ENCODE data around the gene NPAS1.
"Not testable (repeated sequence)": the region's sequence is repeated elsewhere in the genome, so short reads cannot be mapped to it uniquely, and the experiment has no call there.

Gene NPAS1

DNA sequence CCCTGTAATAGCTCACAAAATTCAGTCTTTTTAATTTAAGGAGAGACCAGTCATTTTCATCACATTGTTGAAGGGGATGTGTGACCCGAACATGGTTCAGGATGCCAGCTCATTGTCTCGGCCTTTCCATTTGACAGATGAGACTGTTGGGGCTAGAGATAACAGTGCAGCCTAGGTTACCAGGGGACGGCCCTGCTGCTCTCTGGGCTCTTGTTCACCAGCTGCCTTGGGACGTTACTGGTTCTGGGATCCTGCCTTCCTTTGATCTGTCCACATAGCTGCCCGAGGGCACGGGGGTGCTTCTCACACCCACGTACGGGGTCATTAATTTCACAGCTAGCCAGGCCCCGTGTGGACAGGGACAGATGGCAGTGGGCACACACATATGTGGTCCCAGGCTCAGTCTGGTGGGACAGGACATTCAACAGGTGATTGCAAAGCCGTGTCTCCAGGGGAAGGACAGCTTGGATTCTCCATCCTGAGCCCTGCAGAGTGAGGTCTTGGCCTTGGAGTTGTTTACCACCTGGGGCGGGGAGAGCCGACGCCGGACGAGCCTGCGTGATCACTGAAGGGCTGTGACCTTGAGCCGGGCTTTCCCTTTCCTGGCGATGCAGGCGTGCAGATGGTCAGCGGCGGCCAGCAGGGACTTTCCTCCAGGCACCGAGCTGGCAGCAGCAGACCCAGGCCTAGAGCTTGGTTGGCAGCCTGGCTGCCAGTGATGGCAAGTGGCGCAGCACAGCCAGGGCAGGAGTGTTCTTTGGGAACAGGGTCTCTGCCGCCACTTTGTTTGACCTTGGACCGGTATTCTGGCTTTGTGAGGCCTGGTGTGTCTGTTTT lies 26.7 kb upstream of the NPAS1 start:
- DNase-seq: no peak

DNA sequence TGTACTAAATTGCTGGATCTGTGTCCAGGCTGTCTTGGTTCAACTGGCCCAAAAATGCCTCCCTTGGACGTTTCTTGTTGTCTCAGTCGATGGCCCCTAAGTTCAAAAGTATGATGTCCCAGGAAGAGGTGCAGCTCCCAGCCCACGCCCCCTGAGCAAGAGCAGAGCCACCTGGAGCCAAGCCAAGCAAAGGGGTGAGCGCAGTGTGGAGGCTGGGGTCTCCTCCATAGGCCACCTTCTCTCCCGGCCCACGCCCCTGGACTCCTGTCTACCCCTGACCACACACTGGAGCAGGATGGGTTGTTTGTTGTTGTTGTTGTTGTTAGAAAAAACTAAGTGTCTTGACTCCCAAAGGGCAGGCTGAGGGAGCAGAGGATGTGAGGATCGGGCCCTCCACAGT lies 26.0 kb upstream of the NPAS1 start:
- no peak for DNase-seq

DNA sequence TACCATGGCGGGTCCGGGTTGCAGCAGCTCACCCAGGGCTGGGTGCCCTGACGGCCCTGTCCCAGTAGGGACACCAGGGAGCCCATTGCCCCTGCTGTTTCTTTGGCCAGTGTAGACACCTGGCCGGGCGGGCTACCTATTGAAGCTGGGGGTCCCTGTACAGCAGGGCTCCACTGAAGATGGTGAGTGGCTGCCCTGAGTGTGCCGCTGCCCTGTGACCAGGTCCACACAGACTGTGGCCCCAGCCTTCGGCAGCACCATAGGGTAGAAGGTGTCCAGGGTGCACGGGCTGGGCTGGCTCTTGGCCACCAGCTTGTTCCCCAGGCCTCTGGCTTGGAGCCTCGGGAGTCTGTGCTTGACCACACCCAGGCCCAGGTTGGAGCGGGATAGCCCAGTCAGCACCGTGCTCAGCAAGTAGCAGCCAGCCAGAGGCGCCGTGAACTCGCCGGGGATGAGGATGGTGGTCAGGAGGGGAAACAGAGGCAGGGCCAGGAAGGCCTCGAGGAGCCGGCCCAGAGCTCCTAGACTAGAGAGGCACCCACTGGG lies 25.4 kb upstream of the NPAS1 start:
- DNase-seq: no peak

DNA sequence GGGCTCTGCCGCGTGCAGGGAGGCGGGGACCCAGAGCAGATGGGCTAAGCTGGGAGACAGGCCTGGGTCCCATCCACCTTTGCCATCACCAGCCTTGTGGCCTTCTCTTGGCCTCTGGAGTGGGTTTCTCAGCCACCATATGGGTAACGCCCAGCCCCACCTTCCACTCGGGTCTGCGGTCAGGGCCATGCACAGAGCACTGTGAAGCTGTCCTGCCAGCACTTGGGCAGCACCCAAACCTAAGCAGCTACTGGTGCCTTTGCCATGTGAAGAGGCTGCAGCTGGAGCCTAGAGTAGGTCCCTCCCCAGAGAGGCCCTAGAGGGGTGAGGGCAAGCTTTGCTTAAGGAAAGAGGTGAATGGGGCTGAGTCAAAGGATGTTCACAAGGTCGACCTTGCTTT lies 24.1 kb upstream of the NPAS1 start:
- no peak for DNase-seq

DNA sequence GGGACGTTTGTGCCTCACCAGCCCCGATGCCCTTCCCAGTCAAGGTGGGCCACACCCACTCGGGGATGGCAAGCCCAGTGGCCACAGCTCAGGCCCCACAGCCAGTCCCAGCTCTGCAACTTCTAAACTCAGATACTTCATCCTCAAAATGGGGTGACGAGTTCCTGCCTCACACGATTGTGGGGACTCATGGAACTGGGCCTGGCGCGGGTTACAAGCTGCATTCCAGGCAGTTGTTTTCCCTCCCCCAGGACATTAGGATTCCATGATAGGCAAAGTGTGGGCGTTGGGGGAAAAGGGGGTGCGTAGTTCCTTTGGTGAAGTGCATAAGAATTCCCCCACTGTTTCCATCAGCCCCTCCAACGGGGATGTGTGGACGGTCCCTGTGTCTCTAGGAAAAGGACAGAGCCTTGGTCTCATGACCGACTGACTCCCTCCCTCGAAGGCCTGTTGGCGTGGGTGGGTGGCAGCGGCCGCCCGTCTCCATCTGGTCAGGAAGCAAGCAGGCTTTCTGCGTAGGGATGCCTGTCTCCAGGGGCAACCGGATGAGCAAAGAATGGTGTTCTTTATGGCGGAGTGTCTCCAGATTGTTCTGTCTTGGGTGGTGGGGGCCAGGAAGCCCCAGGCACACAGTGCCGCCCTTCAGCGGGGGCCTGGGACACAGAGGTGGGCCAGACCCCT lies 21.1 kb upstream of the NPAS1 start:
- no peak for DNase-seq

DNA sequence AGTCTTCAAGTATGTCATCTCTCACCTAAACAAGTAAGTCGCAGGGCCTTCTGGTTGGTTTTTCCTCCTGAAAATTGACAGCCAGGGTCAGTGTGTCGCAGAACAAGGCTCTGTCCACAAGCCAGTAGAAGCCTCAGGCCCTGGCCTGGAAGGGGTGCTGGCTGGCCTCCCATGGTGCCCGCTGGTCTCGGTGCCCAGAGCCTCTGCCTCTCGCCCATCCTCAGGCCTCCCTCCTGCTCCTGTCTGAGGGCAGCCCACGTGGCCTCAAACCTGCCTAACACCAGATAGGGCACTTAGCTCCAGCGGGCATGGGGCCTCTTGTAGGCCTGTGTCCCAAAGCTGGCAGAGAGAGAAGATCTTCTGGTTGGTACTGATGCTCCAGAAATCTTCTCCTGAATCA lies 20.3 kb upstream of the NPAS1 start:
- DNase-seq: no peak

DNA sequence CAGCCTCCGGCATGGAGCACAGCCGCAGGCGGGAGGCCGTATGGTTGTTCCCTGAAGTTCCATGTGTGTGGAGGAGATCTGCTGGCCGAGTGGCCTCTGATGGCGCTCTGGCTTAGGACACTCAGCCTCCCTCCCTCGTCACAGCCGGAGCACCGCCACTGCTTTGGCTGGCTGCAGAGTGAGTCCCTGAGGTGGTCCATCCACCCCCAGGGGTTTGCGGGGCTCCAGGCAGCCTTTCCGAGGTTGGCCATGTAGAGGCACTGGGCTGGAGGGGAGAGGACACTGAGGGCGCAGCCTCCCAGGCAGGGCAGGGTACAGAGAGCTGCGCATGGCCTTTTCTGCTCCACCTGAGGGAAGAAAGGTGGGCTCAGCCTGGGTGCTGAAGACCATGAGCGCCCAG lies 19.8 kb upstream of the NPAS1 start:
- DNase-seq: no peak

DNA sequence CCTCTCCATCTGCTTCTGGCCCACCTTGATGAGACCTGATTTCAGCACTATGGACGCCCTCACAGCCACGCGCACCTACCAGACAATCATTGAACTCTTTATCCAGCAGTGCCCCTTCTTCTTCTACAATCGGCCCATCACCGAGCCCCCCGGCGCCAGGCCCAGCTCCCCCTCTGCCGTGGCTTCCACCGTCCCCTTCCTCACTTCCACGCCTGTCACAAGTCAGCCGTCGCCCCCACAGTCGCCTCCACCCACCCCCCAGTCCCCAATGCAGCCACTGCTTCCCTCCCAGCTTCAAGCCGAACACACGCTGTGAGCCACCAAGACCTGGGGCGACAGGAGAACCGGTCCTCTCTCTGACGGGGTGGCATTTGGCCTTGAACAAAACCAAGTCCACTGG lies 19.3 kb upstream of the NPAS1 start:
- DNase-seq: no peak

DNA sequence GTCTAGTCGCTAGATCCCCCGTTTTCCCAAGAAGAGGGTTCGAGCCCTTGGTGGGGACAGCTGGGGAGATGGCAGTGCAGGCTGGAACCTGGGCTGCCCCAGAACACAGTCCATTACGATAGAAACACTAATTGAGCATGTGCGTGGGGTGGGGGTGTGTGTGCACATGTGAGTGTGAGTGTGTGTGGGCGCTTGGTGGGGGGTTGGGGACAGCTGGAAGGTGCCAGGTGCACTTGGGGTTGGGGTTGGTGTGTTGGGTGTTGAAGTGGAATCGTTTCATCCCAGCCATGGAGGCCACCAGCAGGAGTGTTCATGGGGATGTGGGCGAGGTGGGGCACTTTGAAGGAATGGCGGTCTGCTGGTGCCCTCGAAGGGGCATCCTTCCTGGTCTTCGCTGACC lies 18.1 kb upstream of the NPAS1 start:
- DNase-seq: no peak

DNA sequence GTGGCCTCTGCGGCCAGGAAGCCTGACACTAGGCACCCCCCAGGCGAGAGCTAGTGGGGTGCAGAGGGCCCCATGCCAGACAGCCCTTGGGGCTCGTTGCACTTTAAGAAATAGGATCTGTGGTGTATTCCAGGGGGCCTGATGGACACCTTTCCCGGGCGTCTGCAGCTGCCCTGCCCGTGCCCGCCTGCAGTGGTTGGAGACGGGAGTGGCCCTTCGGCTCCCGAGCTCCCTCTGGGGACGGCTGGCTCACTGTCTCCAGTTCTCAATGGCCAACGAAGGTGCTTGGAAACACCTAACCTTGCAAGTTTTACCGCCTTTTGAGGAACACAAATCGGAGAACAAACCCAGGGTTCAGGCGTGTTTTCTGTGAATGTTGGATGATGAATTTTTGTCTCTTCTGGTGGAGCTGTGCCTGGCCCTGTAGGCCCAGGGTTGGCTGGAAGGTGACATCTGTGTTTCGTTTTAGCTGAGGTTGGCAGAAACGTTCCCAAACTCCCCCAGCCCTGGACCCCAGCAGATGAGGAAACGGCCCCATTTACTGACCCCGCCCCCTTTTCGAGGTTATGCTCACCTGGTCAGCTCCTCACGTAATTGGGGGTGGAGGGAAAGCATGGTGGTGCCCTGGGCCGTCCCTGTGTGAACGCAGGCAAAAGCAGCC lies 17.4 kb upstream of the NPAS1 start:
- DNase-seq: no peak

DNA sequence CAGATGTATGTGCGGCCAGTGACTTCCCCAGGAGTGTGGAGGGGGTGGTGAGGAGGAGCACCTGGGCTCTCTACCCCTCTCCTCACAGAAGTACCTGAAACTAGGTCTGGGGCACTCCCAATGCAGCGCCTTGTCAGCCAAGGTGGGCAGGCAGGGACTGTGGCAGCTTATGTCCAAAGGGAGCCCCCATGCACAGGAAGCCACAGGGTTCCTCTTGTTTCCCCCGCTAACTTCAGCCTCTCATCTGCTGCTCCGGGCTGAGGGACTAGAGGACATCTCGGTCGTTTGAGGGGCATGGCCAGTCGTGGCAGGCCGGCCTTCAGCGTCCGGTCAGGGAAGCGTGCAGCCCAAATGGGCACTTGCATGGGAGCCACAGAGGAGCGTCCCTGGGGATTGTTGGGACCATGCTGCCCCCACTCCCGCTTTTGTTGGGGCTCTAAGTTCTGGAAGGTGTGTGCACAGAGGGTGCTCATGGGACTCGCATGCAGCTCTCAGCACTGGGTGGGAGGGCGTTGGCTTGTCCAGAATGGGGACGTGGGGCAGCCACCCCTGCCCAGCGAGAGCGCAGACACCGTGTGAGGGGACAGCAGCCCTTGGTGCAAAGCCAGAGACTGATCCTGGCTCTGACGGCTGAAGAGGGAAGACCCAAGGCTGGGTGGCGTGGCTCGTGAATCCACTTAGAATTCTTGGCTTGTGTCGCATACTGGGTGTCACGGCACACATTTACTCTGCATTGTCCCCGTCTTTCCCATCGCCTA lies 16.6 kb upstream of the NPAS1 start:
- no peak for DNase-seq

DNA sequence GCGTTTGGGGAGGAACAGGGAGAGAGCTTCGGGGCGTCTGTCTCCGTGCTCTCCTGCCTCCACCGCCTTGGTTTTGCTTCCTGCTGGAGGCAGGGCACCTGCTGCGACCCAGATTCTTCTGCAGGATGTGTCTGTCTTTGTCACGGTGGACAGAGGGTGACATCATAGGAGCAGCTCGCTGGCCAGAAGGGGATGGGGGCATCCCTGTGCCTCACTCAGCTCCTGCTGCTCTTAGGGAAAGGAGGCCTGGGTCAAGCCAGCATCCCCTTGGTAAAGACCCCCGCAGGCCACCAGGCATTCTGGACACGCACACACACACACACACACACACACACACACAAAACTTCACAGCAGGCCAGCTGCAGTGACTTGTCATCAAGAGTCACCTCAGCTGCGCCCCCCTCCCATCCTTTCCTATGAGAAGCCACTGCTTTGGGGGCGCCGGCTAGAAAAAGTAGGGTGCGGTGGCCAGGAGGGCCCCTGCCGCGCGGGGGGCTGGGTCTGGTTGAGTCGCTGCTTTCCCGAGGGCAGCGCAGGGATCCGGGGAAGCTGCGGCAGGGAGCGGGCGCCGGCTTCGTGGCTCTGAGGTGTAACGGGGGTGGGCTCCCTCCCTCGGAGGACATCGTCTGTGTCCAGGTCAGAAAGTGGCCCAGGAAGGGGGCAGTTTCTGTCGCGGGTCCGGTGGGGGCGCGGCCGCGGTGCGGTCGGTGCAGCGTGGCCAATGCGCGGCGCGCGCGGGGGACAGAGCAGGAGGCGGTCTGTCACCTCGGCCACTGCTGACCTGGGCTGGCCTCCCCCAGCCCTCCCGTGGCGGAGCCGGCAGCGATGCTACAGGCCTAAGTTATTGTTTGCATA lies 15.8 kb upstream of the NPAS1 start:
- no peak for DNase-seq

DNA sequence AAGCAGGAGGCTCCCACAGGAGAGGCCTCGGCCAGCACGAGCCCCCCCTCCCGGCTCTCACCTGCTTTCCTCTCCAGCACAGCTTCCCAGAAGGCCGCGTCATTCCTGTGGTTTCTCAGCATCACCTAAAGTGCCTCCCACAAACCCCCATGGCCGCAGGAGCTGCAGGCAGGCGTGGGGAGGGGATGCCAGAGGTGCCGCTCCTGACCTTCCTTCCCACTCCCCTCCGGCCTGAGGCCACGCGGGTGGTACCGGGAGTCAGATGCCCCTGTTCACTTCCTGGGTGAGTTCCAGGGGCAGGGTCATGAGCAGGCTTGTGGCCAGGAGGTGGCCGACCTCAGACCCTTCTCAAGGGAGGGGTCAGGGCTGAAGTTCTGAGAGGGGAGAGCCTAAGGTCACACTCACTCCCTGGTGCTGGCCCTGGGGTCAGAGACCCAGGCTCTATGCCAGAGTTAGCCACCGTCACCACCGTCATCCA lies 14.4 kb upstream of the NPAS1 start:
- DNase-seq: no peak

DNA sequence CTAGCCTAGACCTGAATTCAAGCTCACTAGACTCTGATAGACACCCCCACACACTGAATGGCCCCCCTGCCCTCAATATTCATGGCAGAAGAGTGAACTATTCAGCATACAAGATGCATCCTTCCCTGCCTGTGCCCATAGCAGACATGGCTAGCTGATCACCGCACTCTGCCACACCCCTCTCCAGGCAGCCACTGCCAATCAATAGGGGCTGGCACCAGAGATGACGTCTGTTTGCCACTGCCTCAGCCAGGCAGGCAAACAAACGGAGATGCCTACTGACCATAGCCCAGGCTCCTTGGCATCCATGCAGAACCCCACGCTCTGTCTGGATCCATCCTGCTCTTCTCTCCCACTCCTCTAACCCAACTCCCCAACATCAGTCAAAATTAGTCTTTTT lies 13.8 kb upstream of the NPAS1 start:
- DNase-seq: no peak

DNA sequence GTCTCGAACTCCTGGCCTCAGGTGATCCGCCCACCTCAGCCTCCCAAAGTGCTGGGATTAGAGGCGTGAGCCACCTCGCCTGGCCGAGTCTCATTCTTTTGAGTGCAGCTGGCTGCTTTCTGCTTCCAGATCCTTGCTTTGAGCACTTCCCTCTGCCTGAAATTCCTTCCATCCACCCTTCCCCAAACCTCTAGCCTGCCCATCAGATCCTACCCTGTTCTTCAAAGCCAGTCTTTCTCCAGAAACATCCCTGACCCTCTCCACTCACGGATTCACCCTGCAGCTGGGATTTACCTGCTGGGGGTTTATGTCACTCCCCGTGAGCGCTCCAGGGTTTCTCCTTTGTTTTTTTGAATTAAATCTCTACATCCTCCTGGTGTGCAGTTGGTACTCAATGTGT lies 13.1 kb upstream of the NPAS1 start:
- DNase-seq: no peak

DNA sequence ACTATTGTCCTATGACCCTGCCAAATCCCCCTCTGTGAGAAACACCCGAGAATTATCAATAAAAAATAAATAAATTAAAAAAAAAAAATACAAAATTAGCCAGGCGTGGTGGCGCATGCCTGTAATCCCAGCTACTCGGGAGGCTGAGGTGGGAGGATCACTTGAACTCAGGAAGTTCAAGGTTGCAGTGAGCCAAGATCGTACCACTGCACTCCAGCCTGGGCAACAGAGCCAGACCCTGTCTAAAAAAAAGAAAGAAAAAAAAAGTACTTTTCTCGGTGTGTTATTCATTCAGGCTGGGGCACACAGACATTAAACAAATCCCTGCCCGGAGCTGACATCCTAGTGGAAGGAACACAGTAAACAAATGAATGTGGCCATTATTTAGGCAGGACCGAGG lies 9.1 kb upstream of the NPAS1 start:
- not testable (repeated sequence) for DNase-seq

DNA sequence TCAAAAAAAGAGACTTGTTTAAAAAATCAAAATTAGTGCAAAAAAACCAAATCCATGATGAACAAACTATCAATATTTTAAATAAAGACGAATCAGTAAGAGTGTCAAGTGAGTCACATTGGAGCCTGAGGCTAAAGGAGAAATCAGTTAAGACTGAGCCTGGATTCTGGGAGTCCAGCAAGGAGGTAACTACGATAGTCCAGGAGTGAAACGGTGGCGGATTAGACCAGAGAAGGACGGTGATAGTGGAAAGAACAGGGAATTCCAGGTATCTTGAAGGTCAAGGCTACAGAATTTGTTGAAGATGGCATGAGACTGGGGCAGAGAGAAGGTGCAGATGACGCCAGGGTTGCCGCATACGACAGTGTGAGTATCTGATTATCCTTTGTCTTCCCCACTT lies 7.0 kb upstream of the NPAS1 start:
- DNase-seq: no peak

DNA sequence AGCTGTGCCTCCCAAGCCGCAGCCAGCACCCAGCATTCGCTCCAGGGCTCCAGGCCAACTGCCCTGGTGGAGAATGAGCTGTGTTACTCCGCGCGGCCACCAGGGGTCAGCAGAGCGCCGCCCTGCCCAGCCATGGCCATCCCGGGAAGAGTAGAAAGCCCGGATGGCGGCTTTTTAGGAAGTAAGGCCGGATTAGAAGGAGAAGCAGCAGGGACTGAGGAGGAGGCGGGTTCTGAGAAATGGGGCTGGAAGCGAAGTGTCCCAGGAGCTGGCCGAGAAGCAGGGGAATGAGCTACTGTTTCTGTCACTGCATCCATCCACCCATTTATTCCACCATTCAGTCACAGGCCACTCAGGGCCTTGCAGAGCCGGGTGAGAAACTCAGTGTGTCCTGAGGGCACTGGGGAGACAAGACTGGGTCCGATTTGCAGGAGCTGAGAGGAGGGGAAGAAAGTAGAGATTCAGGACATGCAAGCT lies 6.6 kb upstream of the NPAS1 start:
- peak; percentile 37 for DNase-seq

DNA sequence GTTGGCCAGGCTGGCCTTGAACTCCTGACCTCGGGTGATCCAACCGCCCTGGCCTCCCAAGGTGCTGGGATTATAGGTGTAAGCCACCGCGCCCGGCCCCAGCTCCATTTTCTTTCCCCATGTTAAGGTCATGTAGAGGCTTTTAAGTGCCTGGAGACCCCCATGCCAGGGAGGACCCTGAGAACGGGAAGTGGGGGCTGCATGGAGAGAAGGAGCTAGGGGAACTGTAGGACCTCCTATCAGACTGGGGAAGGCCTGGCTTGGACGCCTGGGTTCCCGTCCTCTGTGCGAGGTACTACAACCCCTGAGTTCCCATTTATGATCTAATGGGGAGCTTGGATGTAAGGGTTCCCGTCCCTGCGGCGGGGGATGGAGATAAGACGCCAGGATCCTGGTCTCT lies 714 bp upstream of the NPAS1 start:
- DNase-seq: no peak

DNA sequence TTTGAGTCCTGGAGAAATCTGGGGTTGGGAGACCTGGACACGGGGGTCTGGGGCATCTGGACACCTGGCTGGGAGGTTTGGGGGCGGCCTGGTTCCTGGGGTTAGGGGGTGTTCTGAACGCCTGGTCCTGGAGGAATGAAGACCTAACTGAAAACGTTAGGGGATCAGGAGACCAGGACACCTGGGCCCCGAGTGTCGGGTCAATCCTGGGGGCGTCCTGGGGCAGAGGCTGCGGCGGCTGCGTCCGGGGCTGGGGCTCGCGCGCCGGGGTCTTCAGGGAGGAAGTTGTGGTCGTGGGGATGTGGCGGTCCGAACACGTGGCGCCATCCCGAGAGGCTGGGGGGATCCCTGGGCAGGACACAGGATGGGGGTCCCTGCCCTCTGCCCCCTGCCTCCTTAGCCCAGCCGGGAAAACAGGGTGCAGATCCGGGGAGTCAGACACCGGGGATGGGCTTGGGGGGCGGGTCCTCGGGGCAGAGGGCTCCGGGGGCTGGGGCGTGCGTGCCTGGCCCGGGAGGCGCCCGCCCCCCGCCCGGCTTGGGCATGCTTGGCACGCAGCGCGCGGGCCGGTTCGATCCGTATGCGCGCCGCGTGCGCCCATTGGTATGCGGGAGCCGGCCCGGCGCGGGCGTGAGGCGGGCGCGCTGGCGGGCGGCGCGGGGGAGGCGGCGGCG lies 632 bp downstream of the NPAS1 start:
- no peak for DNase-seq

DNA sequence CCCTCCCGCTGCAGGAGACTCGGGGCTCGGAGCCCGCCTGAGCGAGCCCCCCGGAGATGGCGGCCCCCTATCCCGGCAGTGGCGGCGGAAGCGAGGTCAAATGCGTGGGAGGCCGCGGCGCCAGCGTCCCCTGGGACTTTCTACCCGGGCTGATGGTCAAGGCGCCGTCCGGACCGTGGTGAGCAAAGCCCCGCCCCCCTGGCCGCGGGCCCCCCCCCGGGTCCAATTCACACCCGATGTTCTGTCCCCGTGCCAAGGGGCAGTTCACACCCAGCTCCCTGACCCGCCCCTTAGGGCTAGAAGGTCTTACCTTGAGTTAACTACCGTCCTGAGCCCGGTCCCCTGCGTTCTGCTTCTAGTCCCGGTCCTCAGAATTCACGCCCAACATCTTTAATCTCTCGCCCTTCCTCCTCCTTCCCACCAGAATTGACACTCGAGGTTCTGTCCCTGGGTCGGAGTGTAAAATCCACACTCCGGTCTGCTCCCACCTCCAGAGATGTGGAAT lies 1.4 kb downstream of the NPAS1 start:
- no peak for DNase-seq
